OCI-LY3 (cell line): ENCODE data around the gene PLCL1.

Source experiments
- H2AFZ ChIP-seq: fragments of 200-600, 300-600 bp; shearing (Covaris generic); 2 replicates; pipeline ENCODE4 v1.6.0; 2014; ENCODE audit warnings: antibody characterized with exemption, low read depth, low read length
- H3K27ac ChIP-seq: fragments of 200-600, 300-600 bp; sonication (generic); 2 replicates; pipeline ENCODE4 v1.5.1; 2014; ENCODE audit warnings: mild to moderate bottlenecking, low read length, moderate library complexity, mixed read lengths
- H3K27me3 ChIP-seq: fragments of 200-600, 300-600 bp; sonication (generic); 2 replicates; pipeline ENCODE4 v1.6.1; 2014; ENCODE audit warnings: low read depth, low read length, mixed read lengths
- H3K36me3 ChIP-seq: fragments of 200-600, 300-600 bp; sonication (generic); replicated peaks from 2 replicates; pipeline ENCODE3; 2014; ENCODE audit warnings: low read depth, low read length, mixed read lengths
- H3K4me1 ChIP-seq: fragments of 300-600, 200-600 bp; sonication (generic); 2 replicates; pipeline ENCODE4 v1.6.1; 2014; ENCODE audit warnings: low read length, mixed read lengths
- H3K4me2 ChIP-seq: fragments of 200-600, 300-600 bp; sonication (generic); 2 replicates; pipeline ENCODE4 v1.6.1; 2014; ENCODE audit warnings: low read length, mixed read lengths
- H3K4me3 ChIP-seq: fragments of 300-600, 200-600 bp; sonication (generic); 2 replicates; pipeline ENCODE4 v1.5.1; 2014; ENCODE audit warnings: antibody characterized with exemption, mild to moderate bottlenecking, low read length, moderate library complexity
- H3K79me2 ChIP-seq: fragments of 300-600, 200-600 bp; shearing (Covaris generic); 2 replicates; pipeline ENCODE4 v1.6.1; 2014; ENCODE audit warnings: mild to moderate bottlenecking, low read length, mixed read lengths
- H3K9ac ChIP-seq: fragments of 300-600, 200-600 bp; shearing (Covaris generic); 2 replicates; pipeline ENCODE4 v1.6.0; 2014; ENCODE audit warnings: mild to moderate bottlenecking, low read length, moderate library complexity
- H3K9me3 ChIP-seq: fragments of 200-600, 300-600 bp; shearing (Covaris generic); 2 replicates; pipeline ENCODE4 v1.6.1; 2014; ENCODE audit warnings: low read length, mixed read lengths; ENCODE audit not compliant: insufficient read depth
- H4K20me1 ChIP-seq: fragments of 200-600, 300-600 bp; sonication (generic); 2 replicates; pipeline ENCODE4 v1.6.1; 2016; ENCODE audit warnings: low read length, mixed read lengths; ENCODE audit not compliant: insufficient read depth
- CTCF ChIP-seq: fragments of 200-600, 300-600 bp; sonication (generic); IDR thresholded peaks from 2 replicates; pipeline ENCODE4 v1.5.1; 2014; ENCODE audit warnings: antibody characterized with exemption, low read length, low read depth
- EZH2phosphoT487 ChIP-seq: fragments of 200-600 bp; shearing (Covaris generic); IDR thresholded peaks from 2 replicates; pipeline ENCODE4 v1.6.1; 2018; ENCODE audit warnings: antibody characterized with exemption, mixed run types, low read depth

Gene PLCL1

DNA sequence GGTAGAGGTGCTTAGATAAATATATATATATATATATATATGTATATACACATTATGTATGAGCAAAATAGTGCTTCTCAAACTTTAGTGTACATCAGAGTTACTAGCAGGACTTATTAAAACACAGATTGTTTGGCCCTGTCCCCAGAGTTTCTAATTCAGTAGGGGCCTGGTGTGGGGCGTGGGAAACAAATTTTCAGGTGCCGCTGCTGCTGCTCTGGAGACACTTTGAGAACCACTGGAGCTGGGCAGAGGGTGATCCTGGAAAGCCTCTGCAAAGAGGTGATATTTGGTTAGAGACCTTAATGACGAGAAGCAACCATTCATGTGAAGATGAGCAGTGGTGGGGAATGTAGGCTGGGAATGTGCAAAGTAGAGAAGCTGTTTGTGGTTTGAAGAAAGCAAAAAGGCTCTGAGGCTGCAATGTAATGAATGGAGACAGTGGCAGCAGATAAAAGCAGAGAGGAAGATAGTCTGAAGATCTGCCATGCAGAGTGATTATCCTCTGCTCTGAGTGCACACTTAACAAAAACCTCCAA lies 142.9 kb downstream of the PLCL1 start:
- Histone ChIP-seq H3K4me2 (no peak overlapping the region), H4K20me1 (no peaks in the 10 kb centered on the region), H3K4me3 (no peak overlapping the region)

GRCh38 chr2:197949224-197949623 lies 144.8 kb downstream of the PLCL1 start:
- Histone ChIP-seq H3K9ac (no peak overlapping the region), H3K4me3 (no peak overlapping the region), H2AFZ (no peak overlapping the region), H3K4me1 (peaks cover 15% of the 10 kb centered on the region), H3K79me2 (no peaks in the 10 kb centered on the region), H4K20me1 (no peaks in the 10 kb centered on the region), H3K27me3 (peaks cover 68% of the 10 kb centered on the region), H3K27ac (no peak overlapping the region), H3K4me2 (no peak overlapping the region), H3K9me3 (no peaks in the 10 kb centered on the region), H3K36me3 (peaks cover 5% of the 10 kb centered on the region)
- TF ChIP-seq CTCF (no peak), EZH2phosphoT487 (no peak)

More for the DNA sequence above, 142.9 kb downstream of the PLCL1 start:
- H3K4me1 ChIP-seq, result peaks cover 4% of the 10 kb centered on the region
- no peak overlapping the region for H2AFZ ChIP-seq
- no peak overlapping the region for H3K9ac ChIP-seq
- peaks cover 67% of the 10 kb centered on the region for H3K27me3 ChIP-seq
- no peaks in the 10 kb centered on the region for H3K9me3 ChIP-seq
- H3K79me2 ChIP-seq, result no peaks in the 10 kb centered on the region
- no peak for TF ChIP-seq EZH2phosphoT487
- TF ChIP-seq CTCF, result no peak
- H3K36me3 ChIP-seq, result no peaks in the 10 kb centered on the region
- H3K27ac ChIP-seq, result no peak overlapping the region

GRCh38 chr2:197950006-197950405 lies 145.6 kb downstream of the PLCL1 start:
- H3K9me3 ChIP-seq, result no peaks in the 10 kb centered on the region
- H3K9ac ChIP-seq, result no peak overlapping the region
- H3K79me2 ChIP-seq, result no peaks in the 10 kb centered on the region
- no peak overlapping the region for H3K4me2 ChIP-seq
- H3K27me3 ChIP-seq, result peaks cover 60% of the 10 kb centered on the region
- H3K27ac ChIP-seq, result no peak overlapping the region
- no peak for TF ChIP-seq EZH2phosphoT487
- no peak for TF ChIP-seq CTCF
- H3K36me3 ChIP-seq, result peaks cover 5% of the 10 kb centered on the region
- H4K20me1 ChIP-seq, result no peaks in the 10 kb centered on the region
- no peak overlapping the region for H3K4me3 ChIP-seq
- H2AFZ ChIP-seq, result no peak overlapping the region
- peaks cover 15% of the 10 kb centered on the region for H3K4me1 ChIP-seq

- H4K20me1 ChIP-seq, result no peaks in the 10 kb centered on the region
- peaks cover 58% of the 10 kb centered on the region for H3K27me3 ChIP-seq
- no peaks in the 10 kb centered on the region for H3K9me3 ChIP-seq
- peaks cover 5% of the 10 kb centered on the region for H3K36me3 ChIP-seq
- no peak overlapping the region for H3K27ac ChIP-seq
- TF ChIP-seq CTCF (no peak), EZH2phosphoT487 (no peak)
- H3K4me3 ChIP-seq, result no peak overlapping the region
- H3K9ac ChIP-seq, result no peak overlapping the region
- peaks cover 15% of the 10 kb centered on the region for H3K4me1 ChIP-seq
- H3K4me2 ChIP-seq, result no peak overlapping the region
- no peak overlapping the region for H2AFZ ChIP-seq
- H3K79me2 ChIP-seq, result no peaks in the 10 kb centered on the region
These were observed 146.3 kb downstream of the PLCL1 start for GRCh38 chr2:197950724-197951123.
